Measurements from ENCODE around the gene ZNF428.
"Not testable (repeated sequence)": the region's sequence is repeated elsewhere in the genome, so short reads cannot be mapped to it uniquely, and the experiment has no call there.

Gene ZNF428

DNA sequence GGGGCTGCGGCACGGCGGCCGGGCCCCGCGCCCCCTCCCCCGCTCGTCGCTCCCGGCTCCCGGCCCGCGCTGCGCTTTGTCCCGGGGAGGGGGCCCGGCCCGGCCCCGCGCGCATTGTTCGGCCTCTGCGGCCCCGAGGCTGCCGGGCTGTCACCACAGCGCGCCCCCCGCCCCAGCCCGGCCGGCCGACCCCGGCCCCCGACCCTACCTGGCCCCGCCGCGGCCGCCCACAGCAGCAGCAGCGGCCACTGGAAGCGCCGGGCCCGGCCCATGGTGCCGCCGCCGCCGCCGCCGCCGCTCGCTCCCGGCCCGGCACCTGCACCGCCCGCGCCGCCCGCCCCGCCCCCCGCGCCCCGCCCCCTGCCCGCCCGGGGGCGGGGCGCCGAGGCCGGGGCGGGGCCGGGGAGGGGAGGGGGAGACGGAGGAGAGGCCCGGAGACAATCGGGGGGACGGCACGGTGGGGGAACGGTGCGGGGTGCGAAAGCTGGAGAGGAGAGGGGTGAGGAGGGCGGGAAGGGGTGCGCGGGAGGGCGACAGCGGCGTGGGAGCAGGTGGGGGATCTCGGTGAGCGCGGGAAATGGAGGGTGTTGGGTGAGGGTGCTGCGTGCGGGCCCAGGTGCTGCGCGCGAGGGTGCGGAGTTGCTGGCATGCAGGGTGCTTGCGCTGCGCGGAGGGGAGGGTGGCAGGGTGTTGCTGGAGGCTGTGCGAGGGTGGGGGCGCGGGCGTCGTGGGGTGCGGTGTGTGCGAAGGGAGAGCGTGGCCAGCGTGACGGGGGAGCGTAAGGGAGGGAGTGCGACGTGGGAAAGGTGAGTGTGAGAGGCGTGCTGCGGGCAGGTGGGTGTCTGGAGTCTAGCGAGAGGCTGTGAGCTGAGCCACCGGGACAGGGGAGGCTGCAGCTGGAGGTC, 20.3 kb upstream of the ZNF428 start, which contains the start of gene CADM4:
TSS of gene CADM4 (minus strand) at position 332 of the 905 bp plus-strand sequence. CDS start at position 272, 60 bp downstream.
- no peak for DNase-seq (ENCODE audit: low spot score)

DNA sequence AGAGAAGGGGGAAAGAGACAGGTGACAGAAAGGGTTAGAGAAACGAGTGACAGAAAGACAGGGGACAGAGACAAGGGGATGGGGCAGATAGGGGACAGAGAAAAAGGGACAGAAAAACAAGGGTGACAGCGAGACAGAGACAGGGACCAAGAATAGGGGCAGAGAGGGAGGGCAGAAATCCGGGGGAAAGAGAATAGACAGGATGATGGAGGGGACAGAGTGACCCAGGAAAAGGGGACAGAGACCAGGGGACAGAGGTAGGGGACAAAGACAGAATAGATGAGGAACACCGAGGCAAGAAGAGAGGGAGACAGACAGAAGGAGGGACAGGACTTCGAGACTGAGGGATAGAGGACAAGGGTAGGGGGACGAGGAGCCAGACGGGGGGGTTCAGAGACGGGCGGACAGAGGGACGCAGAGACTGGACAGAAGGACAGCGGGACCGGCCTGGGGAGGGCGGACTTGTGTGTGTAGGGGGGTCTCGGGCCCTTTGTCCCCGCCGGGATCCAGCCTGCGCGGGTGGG, 19.6 kb upstream of the ZNF428 start:
- DNase-seq (ENCODE audit: low spot score) = no peak

DNA sequence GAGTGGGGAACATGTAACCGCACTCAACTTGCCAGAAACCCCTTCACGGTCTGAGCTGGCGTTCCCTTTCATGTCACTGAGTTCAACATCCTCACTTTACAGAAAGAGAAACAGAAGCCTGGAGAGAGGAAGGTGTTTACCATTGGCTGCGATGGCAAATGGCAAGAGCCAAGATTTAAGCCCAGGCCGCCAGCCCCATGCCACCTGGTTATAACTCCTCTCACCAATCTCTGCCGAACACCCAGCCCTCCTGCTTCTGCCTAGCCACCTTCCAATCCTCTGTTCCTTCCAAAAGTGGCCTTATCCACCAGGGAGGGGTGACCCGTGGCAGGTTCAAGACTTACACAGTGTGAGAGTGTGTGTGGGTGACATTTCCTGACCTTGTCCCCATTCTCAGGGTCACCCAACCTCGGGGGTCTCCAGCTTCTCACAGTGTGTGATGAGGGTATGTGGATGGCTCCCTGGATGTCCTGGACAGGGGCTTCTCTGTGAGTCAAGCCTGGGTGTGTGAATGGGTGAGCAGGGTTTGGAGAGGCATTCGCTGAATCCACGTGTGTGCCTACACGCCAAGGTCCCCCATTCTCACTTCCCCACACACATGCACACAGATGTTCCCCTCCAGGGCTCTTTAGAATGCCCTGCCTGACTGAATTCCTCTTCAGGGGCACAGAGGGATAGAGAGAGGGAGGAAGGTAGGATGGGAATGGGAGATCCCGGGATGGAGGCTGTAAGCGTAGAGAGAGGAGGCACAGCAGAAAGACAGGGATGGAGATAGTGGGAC, 19.0 kb upstream of the ZNF428 start:
- DNase-seq (ENCODE audit: low spot score) = no peak

DNA sequence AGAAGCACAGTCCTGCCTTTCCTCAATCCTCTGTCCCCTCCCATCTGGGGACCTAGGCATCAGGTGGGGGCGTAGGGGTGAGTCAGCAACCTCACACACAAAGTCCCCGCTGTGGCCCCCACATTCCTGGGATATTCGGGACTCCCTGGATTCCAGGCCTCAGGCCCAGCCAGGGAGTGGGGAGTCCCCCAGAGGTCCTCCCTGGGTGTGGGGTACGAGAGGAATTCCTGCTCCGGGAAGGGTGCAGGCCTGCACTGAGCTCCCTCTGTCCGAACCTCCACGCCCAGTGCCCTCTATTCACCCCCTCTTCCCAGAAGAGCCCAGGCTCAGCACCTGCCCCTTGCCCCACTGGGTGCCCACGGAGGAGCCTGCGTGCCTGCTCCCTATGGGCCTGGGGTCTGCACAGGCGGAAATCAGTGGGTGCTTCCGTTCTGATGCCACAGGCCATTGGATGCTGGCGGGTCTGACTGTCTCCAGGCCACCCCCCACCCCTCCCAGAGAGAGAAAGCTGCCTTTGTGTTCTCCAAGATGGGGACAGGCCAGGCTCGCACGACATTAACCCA, 16.8 kb upstream of the ZNF428 start:
- no peak for DNase-seq (ENCODE audit: low spot score)

- not testable (repeated sequence) for DNase-seq (ENCODE audit: low spot score)
Measured at GRCh38 chr19:43635561-43635940, 16.1 kb upstream of the ZNF428 start.

DNA sequence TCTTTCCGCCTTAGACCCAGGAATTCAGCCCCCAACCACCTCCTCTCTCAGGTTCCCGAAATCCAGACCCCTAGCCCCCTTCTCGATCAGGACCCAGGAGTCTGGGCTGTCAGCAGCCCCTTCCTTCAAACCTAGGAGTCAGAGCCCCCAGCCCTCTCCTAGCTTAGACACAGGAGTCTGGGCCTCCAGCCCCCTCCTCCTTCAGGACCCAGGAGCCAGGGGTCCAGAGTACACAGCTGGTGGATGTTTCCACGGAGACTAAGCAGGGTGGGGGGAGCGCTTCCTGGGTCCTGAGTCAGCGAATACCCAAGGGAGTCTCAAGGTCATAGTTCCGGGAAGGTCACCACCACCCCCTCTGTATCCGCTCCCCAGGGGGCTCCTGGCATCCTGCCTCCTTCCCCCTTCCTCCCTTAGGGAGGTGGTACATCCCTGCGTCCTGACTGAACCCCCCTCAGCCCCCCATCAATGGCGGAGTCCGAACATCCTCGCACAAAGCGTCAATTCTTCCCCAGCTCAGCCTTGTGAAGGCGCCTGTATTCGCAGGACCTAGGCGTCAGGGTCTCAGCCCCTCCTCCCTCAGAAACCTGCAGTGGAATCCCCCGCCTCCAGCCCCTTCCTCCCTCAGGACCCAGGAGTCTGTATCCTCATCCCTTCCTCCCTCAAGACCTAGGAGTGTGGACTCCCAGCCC, 15.6 kb upstream of the ZNF428 start:
- no peak for DNase-seq (ENCODE audit: low spot score)

- DNase-seq (ENCODE audit: low spot score) = no peak
Measured at GRCh38 chr19:43634506-43634871, 15.1 kb upstream of the ZNF428 start.

DNA sequence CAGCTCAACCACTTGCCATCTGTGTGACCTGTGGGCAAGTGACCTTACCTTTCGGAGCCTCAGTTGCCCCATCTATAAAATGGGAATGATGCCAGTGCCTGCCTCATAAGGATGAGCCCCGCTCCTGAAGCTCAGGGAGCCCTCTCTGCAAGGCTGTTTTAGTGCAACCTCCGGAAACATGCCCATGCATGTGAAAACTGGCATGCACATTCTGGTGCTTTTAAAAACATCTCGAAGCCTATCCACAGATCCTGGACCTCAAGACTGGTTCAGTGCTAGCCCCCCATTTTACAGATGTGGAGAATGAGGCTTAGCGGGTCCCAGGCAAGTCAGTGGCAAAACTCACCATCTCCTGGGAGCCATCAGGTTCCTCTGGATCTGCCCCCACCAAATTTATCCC, 14.6 kb upstream of the ZNF428 start:
- no peak for DNase-seq (ENCODE audit: low spot score)

- no peak for DNase-seq (ENCODE audit: low spot score)
Measured at GRCh38 chr19:43633520-43633919, 14.1 kb upstream of the ZNF428 start.

DNA sequence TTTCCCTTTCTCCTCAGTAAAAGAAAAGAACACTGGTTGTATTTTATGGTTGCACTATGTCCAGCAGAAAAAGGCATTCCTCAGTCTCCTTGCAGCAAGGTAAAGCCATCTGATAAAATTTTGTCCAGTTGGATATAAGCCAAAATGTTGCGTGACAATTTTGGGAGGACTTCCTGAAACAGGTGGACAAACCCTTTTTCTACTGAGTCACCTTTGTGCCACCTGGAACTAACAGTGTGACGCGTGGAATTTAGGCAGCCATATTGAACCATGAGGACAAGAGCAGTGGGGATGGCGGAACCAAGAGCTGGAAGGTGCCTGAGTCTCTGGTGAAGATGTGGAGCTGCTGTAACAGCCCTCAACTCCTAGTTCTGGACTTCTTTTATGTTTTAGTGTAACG, 12.1 kb upstream of the ZNF428 start:
- no peak for DNase-seq (ENCODE audit: low spot score)

DNA sequence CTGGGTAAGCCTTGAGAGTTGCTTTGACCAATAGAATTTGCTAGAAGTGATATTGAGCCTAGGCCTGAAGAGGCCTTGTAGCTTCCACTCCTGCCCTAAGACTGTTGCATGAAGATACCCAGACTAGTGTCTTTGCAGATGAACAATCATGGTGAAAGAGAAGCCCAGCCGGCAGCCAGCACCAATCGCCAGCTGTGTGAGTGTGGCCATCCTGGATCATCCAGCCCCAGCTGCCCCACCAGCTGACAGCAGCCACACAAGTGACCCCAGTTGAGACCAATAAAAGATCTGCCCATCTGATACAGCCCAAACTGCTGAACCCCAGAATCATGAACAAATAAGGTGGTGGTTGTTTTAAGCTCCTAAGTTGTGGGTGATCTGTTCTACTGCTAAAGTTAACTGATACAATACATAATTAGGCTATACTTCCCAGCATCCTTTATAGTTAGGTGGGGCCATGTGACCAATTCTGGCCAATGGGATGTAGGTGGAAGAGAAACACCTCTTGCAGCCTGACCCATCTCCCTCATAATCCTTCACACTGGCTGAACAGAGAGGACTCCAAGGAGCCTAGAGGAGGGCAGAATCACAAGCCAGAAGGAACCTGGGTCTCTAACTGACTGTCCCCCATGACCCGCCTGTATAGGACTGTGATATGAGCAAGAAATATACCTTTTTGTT, 9.4 kb upstream of the ZNF428 start:
- DNase-seq (ENCODE audit: low spot score) = no peak

- no peak for DNase-seq (ENCODE audit: low spot score)
Measured at GRCh38 chr19:43626838-43627237, 7.4 kb upstream of the ZNF428 start.

GRCh38 chr19:43625918-43626579, 6.6 kb upstream of the ZNF428 start:
- no peak for DNase-seq (ENCODE audit: low spot score)

DNA sequence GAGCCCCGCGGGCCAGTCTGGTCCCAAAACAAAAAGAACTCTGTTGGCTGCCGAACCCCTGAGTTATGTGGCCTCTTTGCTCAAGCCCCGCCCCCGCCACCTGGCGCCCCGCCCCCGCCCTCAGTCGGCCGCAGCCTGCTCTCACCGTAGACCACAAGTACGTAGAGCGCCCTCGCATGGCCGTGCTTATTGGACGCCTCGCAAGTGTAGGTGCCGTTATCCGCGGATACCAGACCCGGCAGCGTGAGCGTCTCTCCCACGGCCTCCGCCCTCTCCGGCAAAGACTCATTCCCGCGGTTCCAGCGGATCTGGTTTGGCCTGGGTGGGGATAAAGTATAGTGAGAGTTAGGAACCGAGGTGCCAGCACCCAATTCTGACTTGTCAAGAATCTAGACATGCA, 5.5 kb upstream of the ZNF428 start:
- DNase-seq (ENCODE audit: low spot score) = no peak

GRCh38 chr19:43623889-43624670, 4.7 kb upstream of the ZNF428 start:
- no peak for DNase-seq (ENCODE audit: low spot score)

DNA sequence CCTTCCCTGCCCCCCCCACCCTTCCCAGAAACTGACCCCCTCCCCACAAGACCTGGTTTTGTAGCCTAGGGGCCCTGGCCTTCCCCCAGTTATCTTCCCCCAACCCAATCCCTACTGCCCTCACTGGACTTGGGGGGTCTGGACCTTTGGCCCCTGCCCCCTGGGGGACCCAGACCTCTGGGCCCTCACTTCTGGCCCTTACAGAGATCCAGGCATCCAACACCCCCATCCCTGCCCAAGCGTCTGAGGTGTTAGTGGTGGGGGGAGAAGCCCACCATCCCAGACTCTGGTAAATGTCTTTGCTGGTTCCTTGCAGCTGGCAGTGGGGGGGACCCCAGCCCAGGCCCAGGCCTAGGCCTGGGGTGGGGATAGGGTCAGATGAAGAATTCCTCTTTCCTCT, 3.5 kb upstream of the ZNF428 start:
- DNase-seq (ENCODE audit: low spot score) = no peak

- DNase-seq (ENCODE audit: low spot score) = no peak
Measured at GRCh38 chr19:43622070-43622469, 2.6 kb upstream of the ZNF428 start.

DNA sequence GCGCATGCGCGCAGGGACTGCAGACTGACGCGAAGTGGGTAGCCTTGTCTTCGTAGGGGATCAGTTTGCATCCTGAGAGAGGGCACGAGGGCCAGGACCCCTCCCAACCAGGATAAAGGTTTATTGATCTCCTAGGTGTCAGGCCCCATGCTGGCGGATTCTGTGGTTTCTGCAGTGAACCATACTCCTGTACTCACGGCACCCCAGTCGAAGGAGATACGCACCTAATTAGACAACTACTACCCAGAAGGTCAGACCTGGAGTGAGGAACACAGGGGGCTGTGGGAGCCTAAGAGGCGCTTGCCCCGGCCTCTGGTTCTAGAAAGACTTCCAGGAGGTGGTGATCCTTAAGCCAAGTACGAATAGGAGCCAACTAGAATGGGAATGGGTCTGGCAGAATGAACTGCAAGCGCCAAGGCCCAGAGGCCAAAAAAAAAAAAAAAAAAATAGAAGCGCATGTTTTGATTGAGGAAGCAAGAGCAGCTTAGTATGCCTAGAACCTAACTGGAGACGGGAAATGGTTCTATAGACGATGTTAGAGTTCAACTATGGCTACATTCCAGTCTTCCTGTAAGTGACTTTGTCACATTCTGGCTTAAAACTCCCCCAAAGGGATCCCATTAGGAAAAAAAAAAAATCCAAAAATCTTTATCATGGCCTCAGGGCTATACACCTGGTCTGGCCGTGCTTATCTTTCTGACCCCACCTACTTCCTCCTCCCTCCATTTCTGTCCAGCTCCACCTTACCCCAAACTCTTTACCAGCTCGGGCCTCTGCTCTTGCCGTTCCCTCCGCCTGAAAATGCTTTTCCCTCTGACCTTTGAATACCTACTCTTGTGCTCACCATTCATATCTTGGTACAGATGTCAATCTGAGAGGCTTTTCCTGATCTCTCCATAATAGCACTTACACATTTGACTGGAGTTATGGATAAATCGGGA, 902 bp upstream of the ZNF428 start:
- no peak for DNase-seq (ENCODE audit: low spot score)

- no peak for DNase-seq (ENCODE audit: low spot score)
Measured at GRCh38 chr19:43618921-43619261, 538 bp downstream of the ZNF428 start.
